HEK293 (cell line): ENCODE measurements around the gene TTC39C.

Experiments
- CTCF ChIA-PET: fragments of 350-600 bp; formaldehyde crosslinking; extraction: SDS; loops from one replicate; lab custom pipeline; 2021; ENCODE audit warnings: antibody characterized with exemption; lab: Yijun Ruan, JAX
- POLR2A ChIA-PET: fragments of 300-600 bp; formaldehyde crosslinking; extraction: SDS; loops from one replicate; lab custom pipeline; 2020; ENCODE audit warnings: antibody characterized with exemption, inconsistent platforms; lab: Yijun Ruan, JAX
- H3K27ac ChIP-seq: fragments of 200-500 bp; sonication (Bioruptor generic); 2 replicates; pipeline ENCODE4 v1.5.1; 2014; ENCODE audit warnings: low read depth, low read length, control low read depth, inconsistent platforms; ENCODE audit errors: extremely low read depth
- H3K36me3 ChIP-seq, 2 experiments: fragments of 200-500 bp in 1 of 2; sonication (Bioruptor generic) in 1 of 2; 1 replicate in 1 of 2; 2 replicates in 1 of 2; pipeline ENCODE4 v1.5.1; 2014 to 2017; ENCODE audit warnings: inconsistent platforms in 2 of 2, low read length in 2 of 2; ENCODE audit not compliant: control insufficient read depth in 2 of 2, insufficient read depth in 1 of 2
- H3K4me1 ChIP-seq: fragments of 200-500 bp; sonication (Bioruptor generic); 2 replicates; pipeline ENCODE4 v1.5.1; 2014; ENCODE audit warnings: mild to moderate bottlenecking, low read length, inconsistent platforms; ENCODE audit not compliant: control insufficient read depth, insufficient read depth
- H3K4me3 ChIP-seq: 2 replicates; pipeline ENCODE4 v1.5.1; 2011; ENCODE audit warnings: low read depth, mild to moderate bottlenecking, control low read depth, low read length, moderate library complexity
- H3K9me3 ChIP-seq: fragments of 200-500 bp; sonication (Bioruptor generic); 2 replicates; pipeline ENCODE4 v1.5.1; 2014; ENCODE audit warnings: low read depth, low read length, inconsistent platforms; ENCODE audit not compliant: control insufficient read depth, insufficient read depth
- FEZF1 ChIP-seq: fragments of 450-650 bp; formaldehyde crosslinking; IDR thresholded peaks from 2 replicates; pipeline ENCODE4 v1.5.1; 2016; ENCODE audit warnings: missing biosample characterization, missing genetic modification characterization
- GLIS1 ChIP-seq: fragments of 450-650 bp; formaldehyde crosslinking; IDR thresholded peaks from 2 replicates; pipeline ENCODE4 v1.5.1; 2016; ENCODE audit warnings: missing biosample characterization, missing genetic modification characterization
- MEIS1 ChIP-seq: sonication (generic); formaldehyde crosslinking; IDR thresholded peaks from 2 replicates; pipeline ENCODE4 v1.8.1; 2022; ENCODE audit warnings: missing genetic modification reagents, mild to moderate bottlenecking, borderline replicate concordance
- OVOL3 ChIP-seq: fragments of 450-650 bp; formaldehyde crosslinking; IDR thresholded peaks from 2 replicates; pipeline ENCODE4 v1.5.1; 2016; ENCODE audit warnings: missing biosample characterization, missing genetic modification characterization
- REPIN1 ChIP-seq: fragments of 450-650 bp; formaldehyde crosslinking; IDR thresholded peaks from 2 replicates; pipeline ENCODE4 v1.5.1; 2017; ENCODE audit warnings: missing biosample characterization, missing genetic modification characterization, low read depth
- SP2 ChIP-seq: fragments of 450-650 bp; formaldehyde crosslinking; IDR thresholded peaks from 2 replicates; pipeline ENCODE4 v1.5.1; 2016; ENCODE audit warnings: missing biosample characterization, missing genetic modification characterization
- TCF7L2 ChIP-seq: IDR thresholded peaks from 2 replicates; pipeline ENCODE4 v1.6.1; 2011; ENCODE audit warnings: low read depth, mild to moderate bottlenecking, inconsistent platforms, low read length, moderate library complexity, borderline replicate concordance
- ZBTB17 ChIP-seq: fragments of 450-650 bp; formaldehyde crosslinking; IDR thresholded peaks from 2 replicates; pipeline ENCODE4 v1.5.1; 2016; ENCODE audit warnings: missing biosample characterization, missing genetic modification characterization
- ZBTB26 ChIP-seq: fragments of 450-650 bp; formaldehyde crosslinking; optimal IDR thresholded peaks from 2 replicates; pipeline ENCODE3; 2016; ENCODE audit warnings: missing biosample characterization, mild to moderate bottlenecking, missing genetic modification characterization
- ZFHX2 ChIP-seq: fragments of 450-650 bp; formaldehyde crosslinking; conservative IDR thresholded peaks from 2 replicates; pipeline ENCODE4 v1.5.1; 2016; ENCODE audit warnings: missing biosample characterization, missing genetic modification characterization
- ZFP3 ChIP-seq: fragments of 450-650 bp; formaldehyde crosslinking; IDR thresholded peaks from 2 replicates; pipeline ENCODE4 v1.5.1; 2016; ENCODE audit warnings: low read depth, missing biosample characterization, missing genetic modification characterization
- ZNF148 ChIP-seq: fragments of 450-650 bp; formaldehyde crosslinking; IDR thresholded peaks from 2 replicates; pipeline ENCODE4 v1.5.0; 2017; ENCODE audit warnings: missing biosample characterization, missing genetic modification characterization, borderline replicate concordance
- ZNF184 ChIP-seq: fragments of 450-650 bp; IDR thresholded peaks from 2 replicates; pipeline ENCODE4 v1.5.1; 2018; ENCODE audit warnings: missing biosample characterization, mild to moderate bottlenecking, missing genetic modification characterization
- ZNF19 ChIP-seq: fragments of 450-650 bp; formaldehyde crosslinking; IDR thresholded peaks from 2 replicates; pipeline ENCODE4; 2016; ENCODE audit warnings: missing biosample characterization, missing genetic modification characterization, low read depth
- ZNF202 ChIP-seq: fragments of 450-650 bp; formaldehyde crosslinking; IDR thresholded peaks from 2 replicates; pipeline ENCODE4 v1.5.1; 2016; ENCODE audit warnings: missing biosample characterization, missing genetic modification characterization, borderline replicate concordance
- ZNF23 ChIP-seq: fragments of 450-650 bp; formaldehyde crosslinking; IDR thresholded peaks from 2 replicates; pipeline ENCODE4 v1.5.1; 2016; ENCODE audit warnings: missing biosample characterization, missing genetic modification characterization, borderline replicate concordance
- ZNF24 ChIP-seq: fragments of 450-650 bp; formaldehyde crosslinking; IDR thresholded peaks from 2 replicates; pipeline ENCODE4 v1.5.1; 2016; ENCODE audit warnings: missing biosample characterization, missing genetic modification characterization
- ZNF266 ChIP-seq: fragments of 450-650 bp; formaldehyde crosslinking; IDR thresholded peaks from 2 replicates; pipeline ENCODE4 v1.5.1; 2016; ENCODE audit warnings: missing biosample characterization, missing genetic modification characterization, low read depth
- ZNF341 ChIP-seq: fragments of 450-650 bp; formaldehyde crosslinking; IDR thresholded peaks from 2 replicates; pipeline ENCODE4; 2016; ENCODE audit warnings: low read depth, missing biosample characterization, missing genetic modification characterization
- ZNF37A ChIP-seq: fragments of 450-650 bp; IDR thresholded peaks from 2 replicates; pipeline ENCODE4 v1.5.1; 2018; ENCODE audit warnings: missing biosample characterization, missing genetic modification characterization
- ZNF449 ChIP-seq: fragments of 450-650 bp; formaldehyde crosslinking; IDR thresholded peaks from 2 replicates; pipeline ENCODE4 v1.5.1; 2017; ENCODE audit warnings: missing biosample characterization, mild to moderate bottlenecking, missing genetic modification characterization, moderate library complexity
- ZNF501 ChIP-seq: fragments of 450-650 bp; formaldehyde crosslinking; IDR thresholded peaks from 2 replicates; pipeline ENCODE4 v1.5.1; 2016; ENCODE audit warnings: missing biosample characterization, missing genetic modification characterization
- ZNF529 ChIP-seq: fragments of 450-650 bp; formaldehyde crosslinking; IDR thresholded peaks from 2 replicates; pipeline ENCODE4 v1.5.1; 2017; ENCODE audit warnings: missing genetic modification characterization, missing biosample characterization; ENCODE audit not compliant: insufficient replicate concordance
- ZNF555 ChIP-seq: fragments of 450-650 bp; formaldehyde crosslinking; conservative IDR thresholded peaks from 2 replicates; pipeline ENCODE4 v1.5.1; 2017; ENCODE audit warnings: missing biosample characterization, mild to moderate bottlenecking, missing genetic modification characterization, inconsistent platforms
- ZNF580 ChIP-seq: fragments of 450-650 bp; formaldehyde crosslinking; IDR thresholded peaks from 2 replicates; pipeline ENCODE4 v1.5.1; 2016; ENCODE audit warnings: missing biosample characterization, missing genetic modification characterization
- ZNF621 ChIP-seq: fragments of 450-650 bp; formaldehyde crosslinking; IDR thresholded peaks from 2 replicates; pipeline ENCODE4 v1.5.1; 2017; ENCODE audit warnings: missing biosample characterization, missing genetic modification characterization
- ZNF677 ChIP-seq: fragments of 450-650 bp; IDR thresholded peaks from 2 replicates; pipeline ENCODE4 v1.5.0; 2018; ENCODE audit warnings: missing biosample characterization, mild to moderate bottlenecking, missing genetic modification characterization, moderate library complexity
- ZNF692 ChIP-seq: fragments of 450-650 bp; formaldehyde crosslinking; IDR thresholded peaks from 2 replicates; pipeline ENCODE4 v1.5.1; 2016; ENCODE audit warnings: missing biosample characterization, missing genetic modification characterization
- ZNF747 ChIP-seq: fragments of 450-650 bp; formaldehyde crosslinking; IDR thresholded peaks from 2 replicates; pipeline ENCODE4 v1.5.1; 2016; ENCODE audit warnings: missing biosample characterization, missing genetic modification characterization
- ZNF777 ChIP-seq: fragments of 450-650 bp; formaldehyde crosslinking; IDR thresholded peaks from 2 replicates; pipeline ENCODE4 v1.5.1; 2017; ENCODE audit warnings: missing biosample characterization, missing genetic modification characterization, borderline replicate concordance
- ZSCAN16 ChIP-seq: fragments of 450-650 bp; formaldehyde crosslinking; IDR thresholded peaks from 2 replicates; pipeline ENCODE4 v1.5.1; 2016; ENCODE audit warnings: missing biosample characterization, missing genetic modification characterization

The TTC39C gene

GRCh38 chr18:24014062-24014985 lies at the start of gene TTC39C:
TTC39C (plus strand) TSS chr18:24014754; CDS start chr18:24014872, 118 bp downstream.
- peak within 1 kb of the TSS; percentile 58 for H3K4me3 ChIP-seq
- peaks cover 4% of the 10 kb centered on the region for H3K4me1 ChIP-seq
- H3K27ac ChIP-seq, result peak within 1 kb of the TSS; percentile 86
- no peaks in the 10 kb centered on the region for H3K9me3 ChIP-seq
- POLR2A ChIA-PET, result interaction anchor here (0.5 to 1.3 kb wide), 5 partner anchors 15 to 147 kb away, joined by 3 to 6 read pairs (median 3); partner anchors contain the start of gene CABYR
- H3K36me3 ChIP-seq, result no peaks in the 10 kb centered on the region
- CTCF ChIA-PET, result interaction anchor here (0.6 to 2.3 kb wide), 2 partner anchors 11 to 96 kb away, joined by 3 to 6 read pairs; no protein-coding TSS in a partner anchor
- TF ChIP-seq ZNF677 (no peak), ZNF621 (tag by site-specific recombination) (no peak), MEIS1 (CRISPR knock-in tag) (peak; percentile 23; the same call in 1 of the 2 replicates), ZNF529 (tag by site-specific recombination) (no peak), ZNF580 (tag by site-specific recombination) (no peak), TCF7L2 (no peak), ZNF202 (tag by site-specific recombination) (no peak), ZNF692 (tag by site-specific recombination) (no peak), ZNF24 (no peak), ZFP3 (tag by site-specific recombination) (no peak), ZNF449 (tag by site-specific recombination) (no peak), ZBTB17 (no peak), ZNF555 (tag by site-specific recombination) (no peak), ZNF148 (no peak), ZNF37A (tag by site-specific recombination) (no peak), ZNF777 (tag by site-specific recombination) (peak; percentile 37; the same call in 1 of the 2 replicates), OVOL3 (tag by site-specific recombination) (no peak), ZNF341 (tag by site-specific recombination) (no peak), REPIN1 (tag by site-specific recombination) (no peak), ZNF23 (tag by site-specific recombination) (no peak), ZFHX2 (peak; percentile 78), ZBTB26 (tag by site-specific recombination) (peak; percentile 41), SP2 (tag by site-specific recombination) (peak; percentile 70), ZNF747 (no peak), FEZF1 (tag by site-specific recombination) (no peak), ZSCAN16 (tag by site-specific recombination) (no peak), ZNF184 (no peak), GLIS1 (tag by site-specific recombination) (peak; percentile 41; the same call in 1 of the 2 replicates), ZNF19 (tag by site-specific recombination) (no peak), ZNF501 (tag by site-specific recombination) (no peak; the same call in 1 of the 2 replicates), ZNF266 (tag by site-specific recombination) (no peak)
